22Rv1 (cell line): ENCODE results near the gene NANOS1.

Experiments
- ZFX ChIP-seq: fragments of 450-650 bp; IDR thresholded peaks from 2 replicates; pipeline ENCODE4 v1.6.1; 2017; ENCODE audit warnings: antibody characterized with exemption, borderline replicate concordance
- TF ChIP-seq, protein P1 (sequence below): fragments of 450-650 bp; IDR thresholded peaks from 2 replicates; pipeline ENCODE4 v1.5.1; 2017; ENCODE audit warnings: mild to moderate bottlenecking

DNA sequence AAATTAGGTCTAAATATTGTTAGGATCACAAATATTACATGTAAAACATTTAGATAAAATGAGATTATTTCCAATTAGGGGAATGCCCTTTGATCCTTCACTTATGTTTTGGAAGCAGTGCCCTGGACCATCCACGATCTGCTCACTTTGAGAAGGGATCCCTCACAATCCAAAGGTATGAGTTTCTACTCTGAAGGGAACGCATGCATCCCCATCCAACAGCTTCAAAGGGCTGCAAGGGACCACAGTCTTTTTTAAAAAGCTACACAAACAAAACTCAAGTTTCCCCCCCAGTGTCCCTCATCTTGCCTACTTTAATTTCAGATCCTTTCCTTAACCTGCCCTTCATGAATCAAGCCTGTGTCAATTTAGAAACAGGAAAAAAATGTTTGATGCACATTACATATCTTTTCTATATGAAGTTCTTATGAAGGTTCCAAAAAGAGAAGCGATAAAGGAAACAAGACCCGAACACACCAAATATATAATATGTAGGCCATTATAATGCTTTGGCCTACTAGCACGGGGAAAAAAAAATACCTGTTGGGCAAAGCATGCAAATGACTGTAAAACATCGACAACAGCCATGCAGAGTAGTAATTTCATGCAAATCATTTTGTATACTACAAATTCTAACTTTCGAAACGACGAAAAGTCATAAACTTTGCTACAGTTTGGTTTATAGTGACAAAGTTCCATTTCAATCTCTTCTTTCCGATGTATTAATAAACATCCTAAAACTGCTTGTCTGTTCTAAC lies 49.1 kb downstream of the NANOS1 start:
- TF ChIP-seq, protein P1, sequence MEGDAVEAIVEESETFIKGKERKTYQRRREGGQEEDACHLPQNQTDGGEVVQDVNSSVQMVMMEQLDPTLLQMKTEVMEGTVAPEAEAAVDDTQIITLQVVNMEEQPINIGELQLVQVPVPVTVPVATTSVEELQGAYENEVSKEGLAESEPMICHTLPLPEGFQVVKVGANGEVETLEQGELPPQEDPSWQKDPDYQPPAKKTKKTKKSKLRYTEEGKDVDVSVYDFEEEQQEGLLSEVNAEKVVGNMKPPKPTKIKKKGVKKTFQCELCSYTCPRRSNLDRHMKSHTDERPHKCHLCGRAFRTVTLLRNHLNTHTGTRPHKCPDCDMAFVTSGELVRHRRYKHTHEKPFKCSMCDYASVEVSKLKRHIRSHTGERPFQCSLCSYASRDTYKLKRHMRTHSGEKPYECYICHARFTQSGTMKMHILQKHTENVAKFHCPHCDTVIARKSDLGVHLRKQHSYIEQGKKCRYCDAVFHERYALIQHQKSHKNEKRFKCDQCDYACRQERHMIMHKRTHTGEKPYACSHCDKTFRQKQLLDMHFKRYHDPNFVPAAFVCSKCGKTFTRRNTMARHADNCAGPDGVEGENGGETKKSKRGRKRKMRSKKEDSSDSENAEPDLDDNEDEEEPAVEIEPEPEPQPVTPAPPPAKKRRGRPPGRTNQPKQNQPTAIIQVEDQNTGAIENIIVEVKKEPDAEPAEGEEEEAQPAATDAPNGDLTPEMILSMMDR = no peak
- TF ChIP-seq ZFX = no peak
